GM13976 (cell line): ENCODE data around the gene DNAJC5.

Experiments used
- DNase-seq: peaks from one replicate; pipeline ENCODE4 v3.0.0; 2012; ENCODE audit warnings: low spot score
- in situ Hi-C: fragments of 300-500 bp; cut with MboI; formaldehyde crosslinking; loops from one replicate; pipeline ENCODE4 v1.12.0; 2022; ENCODE audit warnings: low sequenced_read_pairs, mixed read lengths, inconsistent platforms; ENCODE audit not compliant: unreplicated experiment
- TF ChIP-seq, protein P1 (sequence below): IDR thresholded peaks from 2 replicates; pipeline ENCODE4 v1.5.1; 2012; ENCODE audit warnings: borderline replicate concordance, mild to moderate bottlenecking; ENCODE audit not compliant: insufficient read depth; ENCODE audit errors: extremely low read depth, missing control alignments, control extremely low read depth

DNAJC5 gene

DNA sequence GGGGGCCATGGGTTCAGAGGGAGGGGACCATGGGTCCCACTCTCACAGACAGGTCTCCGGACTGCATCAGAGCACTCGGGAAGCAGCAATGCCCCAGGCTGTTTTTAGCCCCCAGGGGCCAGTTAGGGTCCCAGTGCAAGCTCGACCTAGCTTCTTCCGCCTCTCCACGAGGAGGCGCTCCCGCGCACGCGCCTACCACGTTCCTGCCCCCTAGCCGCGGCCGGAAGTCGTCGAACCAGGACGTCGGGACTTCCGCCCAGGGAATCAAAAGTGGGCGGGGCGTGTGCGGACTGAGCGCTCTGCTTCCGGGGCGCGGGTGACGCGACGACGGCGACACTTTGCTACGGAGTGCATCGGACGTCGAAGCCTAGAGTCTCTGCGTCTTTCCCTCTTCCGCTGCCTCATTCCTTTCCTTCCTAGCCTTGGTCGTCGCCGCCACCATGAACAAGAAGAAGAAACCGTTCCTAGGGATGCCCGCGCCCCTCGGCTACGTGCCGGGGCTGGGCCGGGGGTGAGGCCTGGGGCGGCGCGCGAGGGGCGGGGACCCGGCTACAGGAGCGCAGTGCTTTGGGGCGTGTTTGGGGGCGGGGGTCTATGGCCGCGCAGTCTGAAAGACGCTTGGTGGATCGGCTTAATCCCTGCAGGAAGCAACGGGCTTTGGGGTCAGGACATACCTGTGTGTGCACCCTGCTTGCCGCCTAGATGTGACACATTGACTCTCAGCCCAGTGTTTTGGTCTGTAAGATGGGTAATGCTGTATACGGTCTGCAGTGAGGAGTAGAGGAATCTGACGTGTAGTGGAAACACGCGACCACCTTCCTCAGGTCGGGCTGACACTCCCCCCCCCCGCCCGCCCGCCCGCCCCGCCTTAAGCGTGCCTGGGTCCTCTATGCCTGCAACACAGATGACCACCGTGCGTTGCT, 86.1 kb downstream of the DNAJC5 start, which contains the start of gene PRPF6:
Gene PRPF6 (plus strand): TSS at position 327 of the 923 bp plus-strand sequence. CDS start 114 bp downstream, at position 441.
- in situ Hi-C loops: no loop called here
- TF ChIP-seq, protein P1, sequence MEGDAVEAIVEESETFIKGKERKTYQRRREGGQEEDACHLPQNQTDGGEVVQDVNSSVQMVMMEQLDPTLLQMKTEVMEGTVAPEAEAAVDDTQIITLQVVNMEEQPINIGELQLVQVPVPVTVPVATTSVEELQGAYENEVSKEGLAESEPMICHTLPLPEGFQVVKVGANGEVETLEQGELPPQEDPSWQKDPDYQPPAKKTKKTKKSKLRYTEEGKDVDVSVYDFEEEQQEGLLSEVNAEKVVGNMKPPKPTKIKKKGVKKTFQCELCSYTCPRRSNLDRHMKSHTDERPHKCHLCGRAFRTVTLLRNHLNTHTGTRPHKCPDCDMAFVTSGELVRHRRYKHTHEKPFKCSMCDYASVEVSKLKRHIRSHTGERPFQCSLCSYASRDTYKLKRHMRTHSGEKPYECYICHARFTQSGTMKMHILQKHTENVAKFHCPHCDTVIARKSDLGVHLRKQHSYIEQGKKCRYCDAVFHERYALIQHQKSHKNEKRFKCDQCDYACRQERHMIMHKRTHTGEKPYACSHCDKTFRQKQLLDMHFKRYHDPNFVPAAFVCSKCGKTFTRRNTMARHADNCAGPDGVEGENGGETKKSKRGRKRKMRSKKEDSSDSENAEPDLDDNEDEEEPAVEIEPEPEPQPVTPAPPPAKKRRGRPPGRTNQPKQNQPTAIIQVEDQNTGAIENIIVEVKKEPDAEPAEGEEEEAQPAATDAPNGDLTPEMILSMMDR: peak; percentile 91
- DNase-seq: peak; percentile 98

DNA sequence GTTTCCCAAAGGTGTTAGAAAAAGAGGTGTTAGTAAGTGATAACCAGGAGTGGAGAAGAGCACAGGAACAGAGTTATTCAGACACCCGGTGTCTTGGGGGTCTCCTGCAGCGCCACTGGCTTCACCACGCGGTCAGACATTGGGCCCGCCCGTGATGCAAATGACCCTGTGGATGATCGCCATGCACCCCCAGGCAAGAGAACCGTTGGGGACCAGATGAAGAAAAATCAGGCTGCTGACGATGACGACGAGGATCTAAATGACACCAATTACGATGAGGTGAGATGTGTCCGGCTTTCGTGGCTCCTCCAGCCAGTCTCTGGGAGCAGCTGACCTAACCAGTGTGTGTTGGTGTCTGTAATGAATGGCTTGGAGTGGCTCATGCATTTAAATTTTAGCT, 88.0 kb downstream of the DNAJC5 start:
- TF ChIP-seq, protein P1: no peak
- no peak for DNase-seq
- in situ Hi-C loops: no loop called here
